Neural crest cell (in vitro differentiated cells): ENCODE measurements around the gene CEP63. TPM values are rescaled to one million over a fixed set of nuclear protein-coding genes. Genes with fewer than 3 reads are reported as not detected.

ENCODE experiments used
- DNase-seq: peaks from one replicate; pipeline ENCODE4 v3.0.0; 2021; ENCODE audit warnings: low read depth, mixed read lengths, low spot score
- H3K27ac Mint-ChIP-seq: one replicate; pipeline ENCODE4 v1.8.0; 2021; ENCODE audit warnings: mild to moderate bottlenecking, mixed read lengths; ENCODE audit not compliant: unreplicated experiment
- H3K27me3 Mint-ChIP-seq: 2 replicates; pipeline ENCODE4 v1.8.0; 2021; ENCODE audit warnings: low read depth, mild to moderate bottlenecking, mixed read lengths
- H3K36me3 Mint-ChIP-seq: 2 replicates; pipeline ENCODE4 v1.8.0; 2021; ENCODE audit warnings: low read depth, mild to moderate bottlenecking, mixed read lengths
- H3K4me1 Mint-ChIP-seq: 2 replicates; pipeline ENCODE4 v1.8.0; 2021; ENCODE audit warnings: mixed read lengths
- H3K4me3 Mint-ChIP-seq: one replicate; pipeline ENCODE4 v1.8.0; 2021; ENCODE audit warnings: mild to moderate bottlenecking, mixed read lengths
- H3K9me3 Mint-ChIP-seq: 2 replicates; pipeline ENCODE4 v1.8.0; 2021; ENCODE audit warnings: mixed read lengths
- CTCF ChIP-seq: fragments of 200-600 bp; sonication (generic); conservative IDR thresholded peaks from 2 replicates; pipeline ENCODE4 v1.5.0; 2021; ENCODE audit warnings: antibody characterized with exemption, mild to moderate bottlenecking
- total RNA-seq: library from RNA; stranded (reverse); gene quantifications from 2 replicates; pipeline ENCODE4 v1.2.1, GENCODE V29; 2021

Gene CEP63
- total RNA-seq, 1 donor from 2014 or later, result 27.0 TPM

GRCh38 chr3:134462331-134462941, 23.4 kb upstream of the CEP63 start:
- no peak for DNase-seq
- peak overlapping the region; percentile 4 for H3K4me3 Mint-ChIP-seq
- TF ChIP-seq CTCF, result no peak
- H3K9me3 Mint-ChIP-seq, result no peaks in the 10 kb centered on the region
- no peaks in the 10 kb centered on the region for H3K27me3 Mint-ChIP-seq
- peak overlapping the region; percentile 85 for H3K27ac Mint-ChIP-seq
- peaks cover 30% of the 10 kb centered on the region for H3K4me1 Mint-ChIP-seq
- H3K36me3 Mint-ChIP-seq, result no peaks in the 10 kb centered on the region

DNA sequence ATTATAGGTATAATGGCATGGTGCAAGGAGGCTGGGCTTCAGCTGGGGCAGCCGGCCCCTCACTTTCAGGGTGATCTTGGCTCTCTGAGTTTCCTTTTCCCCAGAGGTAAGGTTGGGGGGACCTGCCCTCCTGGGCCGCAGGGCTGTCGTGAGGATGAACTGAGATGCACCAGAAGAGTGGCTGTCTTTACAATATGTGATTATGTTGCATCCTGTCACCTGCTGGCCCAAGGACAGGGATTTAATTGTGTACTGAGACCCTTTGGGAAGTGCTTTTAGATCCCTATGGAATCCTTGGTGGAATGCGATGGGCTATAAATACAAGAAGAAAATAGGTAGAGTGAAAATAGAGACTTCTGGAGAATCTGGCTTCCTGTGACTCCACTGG, 22.2 kb upstream of the CEP63 start:
- no peak for DNase-seq
- Mint-ChIP-seq H3K27me3 (no peaks in the 10 kb centered on the region), H3K36me3 (no peaks in the 10 kb centered on the region), H3K27ac (no peak overlapping the region), H3K9me3 (no peaks in the 10 kb centered on the region), H3K4me3 (no peak overlapping the region), H3K4me1 (peaks cover 30% of the 10 kb centered on the region)
- TF ChIP-seq CTCF, result no peak

DNA sequence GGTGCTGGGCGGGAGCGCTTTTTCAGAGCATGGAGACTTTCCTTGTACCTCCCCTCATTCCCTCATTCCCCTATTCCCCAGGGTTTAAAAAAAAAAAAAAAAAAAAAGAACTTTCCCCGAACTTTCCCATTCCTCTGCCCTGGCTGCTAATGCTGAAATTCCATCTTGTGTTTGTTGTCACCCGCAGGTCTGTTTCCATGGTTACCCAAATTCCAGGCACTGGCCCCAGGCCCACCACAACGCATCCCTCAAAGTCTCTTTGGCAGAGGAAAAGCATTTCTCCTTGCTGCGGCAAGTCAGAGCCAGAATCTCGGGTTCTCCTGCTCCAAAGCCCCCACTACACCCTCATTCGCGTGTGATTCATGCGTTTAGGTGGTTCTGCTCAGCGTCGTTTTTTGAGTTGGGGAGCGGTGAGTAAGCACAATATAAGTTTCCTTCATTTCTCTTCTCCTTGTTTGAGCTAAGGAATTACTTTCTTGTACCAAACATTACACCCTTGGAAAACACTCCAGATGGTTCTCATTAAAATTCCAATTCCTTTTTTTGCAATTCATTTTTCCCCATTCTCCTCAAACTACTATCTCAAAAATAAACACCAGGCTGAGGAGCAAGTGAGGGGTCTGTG, 21.7 kb upstream of the CEP63 start:
- Mint-ChIP-seq H3K27me3 (no peaks in the 10 kb centered on the region), H3K36me3 (no peaks in the 10 kb centered on the region), H3K4me3 (peak overlapping the region; percentile 36), H3K9me3 (no peaks in the 10 kb centered on the region), H3K27ac (peak overlapping the region; percentile 7), H3K4me1 (peaks cover 30% of the 10 kb centered on the region)
- no peak for DNase-seq
- TF ChIP-seq CTCF, result no peak

- Mint-ChIP-seq H3K27me3 (no peaks in the 10 kb centered on the region), H3K9me3 (no peaks in the 10 kb centered on the region), H3K27ac (peak overlapping the region; percentile 7), H3K4me1 (peaks cover 30% of the 10 kb centered on the region), H3K36me3 (no peaks in the 10 kb centered on the region), H3K4me3 (no peak overlapping the region)
- TF ChIP-seq CTCF, result no peak
- DNase-seq, result no peak
Measured at GRCh38 chr3:134464689-134465365, 21.0 kb upstream of the CEP63 start.

GRCh38 chr3:134466331-134466730, 19.5 kb upstream of the CEP63 start:
- Mint-ChIP-seq H3K27me3 (no peaks in the 10 kb centered on the region), H3K4me3 (no peak overlapping the region), H3K4me1 (peaks cover 30% of the 10 kb centered on the region), H3K27ac (no peak overlapping the region), H3K9me3 (no peaks in the 10 kb centered on the region), H3K36me3 (no peaks in the 10 kb centered on the region)
- no peak for TF ChIP-seq CTCF
- DNase-seq, result no peak
